ENCODE measurements around the gene TMBIM6. TPM values are rescaled to one million over a fixed set of nuclear protein-coding genes. Genes with fewer than 3 reads are reported as not detected.
A peak's percentile ranks its signal among the peaks of the same experiment; 100 is the strongest.

The TMBIM6 gene
- total and polyA plus RNA-seq, 9 of the 15 experiments (the other 6 are each of a cell fraction or from before 2014, with no cell fraction given): 147 to 1,288 (median 352) TPM

- no peak for TF ChIP-seq ATF6 (CRISPR knock-in tag; IDR thresholded peaks at IDR 0.05)
- no peak for TF ChIP-seq ZNF431 (CRISPR knock-in tag; IDR thresholded peaks at IDR 0.05)
- no peak for TF ChIP-seq RFX5 (IDR thresholded peaks at IDR 0.05; ENCODE audit: low read depth, low read length)
Observed at GRCh38 chr12:49809906-49810389, 68.6 kb downstream of the TMBIM6 start (continued).

- no peak for TF ChIP-seq SAFB (IDR thresholded peaks at IDR 0.05; ENCODE audit: borderline replicate concordance, low read depth, low read length)
- DNase-seq (ENCODE audit: extremely low read depth in 1 of 4, low spot score in 3 of 4) (no peak), ATAC-seq (peak; percentile 31; the same call in 2 of the 3 replicates), FAIRE-seq (no peak)
- no peak overlapping the region for H3K4me3 ChIP-seq
- in situ Hi-C loops (cut with MboI) (no loop called here), intact Hi-C loops (cut with micrococcal nuclease) (no loop called here)
- peaks cover 2% of the 10 kb centered on the region; the same call in 2 of the 3 replicates for H3K36me3 ChIP-seq (ENCODE audit: control insufficient read depth, insufficient read depth, low read length)
- no peak overlapping the region for H3K27ac ChIP-seq (ENCODE audit: extremely low read depth, low read depth, low read length)
- no peaks in the 10 kb centered on the region for H3K27me3 ChIP-seq (ENCODE audit: control insufficient read depth in 2 of 2, insufficient read depth in 2 of 2, low read length in 2 of 2)
- ChIA-PET CTCF (ENCODE audit: low intra/inter-chr PET ratio) (no interaction called here), POLR2A (interaction anchor here (0.6 to 1.7 kb wide), 6 partner anchors 9 to 495 kb away, joined by 3 to 9 read pairs (median 4); partner anchors contain the start of gene TMBIM6)
- no peaks in the 10 kb centered on the region for H3K9me1 ChIP-seq (ENCODE audit: control insufficient read depth, insufficient read depth, low read length)
- peaks cover 2 to 8% of the 10 kb centered on the region in 2 experiments; a peak in 2 of 5 replicates for H3K4me1 ChIP-seq (replicated peaks in 1 of 2; ENCODE audit: control insufficient read depth in 2 of 2, insufficient read depth in 2 of 2, low read length in 2 of 2)
- no TSS peak for BruUV-seq (replicated peaks)
- H3K9ac ChIP-seq (ENCODE audit: insufficient read depth in 1 of 2, low read depth in 2 of 2, low read length in 2 of 2): peak overlapping the region in 1 of 2 experiments; percentile 55; a peak in 1 of 4 replicates
- H2AFZ ChIP-seq (ENCODE audit: low read depth, low read length): no peak overlapping the region
- no peaks in the 10 kb centered on the region for H3K9me3 ChIP-seq (replicated peaks; ENCODE audit: control insufficient read depth, insufficient read depth, low read depth, low read length)
- H4K20me1 ChIP-seq (replicated peaks; ENCODE audit: control insufficient read depth, insufficient read depth, low read length): peaks cover under 1% of the 10 kb centered on the region; the same call in 1 of the 2 replicates
- H3K79me2 ChIP-seq (ENCODE audit: control insufficient read depth, insufficient read depth, low read length): no peaks in the 10 kb centered on the region
- WGBS (ENCODE audit: insufficient coverage, low coverage, missing lambda C conversion rate): 78% methylated on average over 3 of the region's 5 CpGs
- H3K4me2 ChIP-seq (ENCODE audit: insufficient read depth, low read length): no peak overlapping the region
Observed at GRCh38 chr12:49811136-49811535, 69.8 kb downstream of the TMBIM6 start.

All from K562 (cell line).